ENCODE measurements around the gene SMIM14.
"Not testable (repeated sequence)": the region's sequence is repeated elsewhere in the genome, so short reads cannot be mapped to it uniquely, and the experiment has no call there.

The SMIM14 gene

DNA sequence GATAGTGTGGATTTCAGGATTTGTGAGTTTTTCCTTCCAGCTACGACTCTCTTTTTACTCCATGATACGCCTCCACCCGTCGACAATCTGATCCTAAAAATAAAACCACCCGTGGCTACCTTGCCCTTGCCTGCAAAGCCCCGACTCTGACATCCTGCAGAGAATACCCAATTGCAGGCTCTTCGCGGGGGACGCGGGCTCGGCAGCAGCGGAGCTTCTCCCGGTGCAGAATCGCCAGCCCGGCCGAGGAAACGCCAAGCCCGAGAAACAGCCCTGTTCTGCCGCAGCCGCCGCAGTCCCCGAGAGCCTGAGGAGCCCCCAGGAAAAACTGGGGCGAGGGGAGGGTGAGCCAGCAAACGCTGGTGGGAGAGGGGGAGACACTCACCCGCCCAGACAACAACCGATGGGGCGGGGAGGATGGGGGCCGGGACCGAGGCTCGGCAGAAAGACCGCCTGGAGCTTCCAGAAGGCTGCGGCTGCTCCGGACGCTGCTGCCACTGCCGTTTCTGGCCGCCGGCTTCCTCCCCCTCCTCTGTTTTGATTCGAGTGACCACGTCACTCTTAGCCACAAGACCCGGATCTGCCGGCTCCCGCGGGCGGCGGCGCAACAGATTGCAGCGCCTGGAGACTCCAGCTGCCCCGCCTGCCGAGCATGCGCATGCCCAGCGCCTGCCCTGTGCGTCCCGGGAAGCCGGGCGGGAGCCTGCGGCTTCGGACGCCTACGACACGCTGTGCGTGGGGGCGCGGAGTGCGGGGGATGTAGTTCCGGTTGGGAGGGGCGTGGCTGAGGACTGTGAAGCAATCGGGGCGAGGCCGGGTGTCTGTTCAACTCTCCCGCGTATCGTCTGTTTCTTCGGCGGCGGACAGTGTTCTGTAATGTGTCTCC lies at the start of gene SMIM14:
Gene SMIM14 (minus strand): TSS at position 512 of the 886 bp plus-strand sequence. CDS start 33,720 bp downstream, outside the sequence.
- peak; percentile 90 to 91 for DNase-seq

DNA sequence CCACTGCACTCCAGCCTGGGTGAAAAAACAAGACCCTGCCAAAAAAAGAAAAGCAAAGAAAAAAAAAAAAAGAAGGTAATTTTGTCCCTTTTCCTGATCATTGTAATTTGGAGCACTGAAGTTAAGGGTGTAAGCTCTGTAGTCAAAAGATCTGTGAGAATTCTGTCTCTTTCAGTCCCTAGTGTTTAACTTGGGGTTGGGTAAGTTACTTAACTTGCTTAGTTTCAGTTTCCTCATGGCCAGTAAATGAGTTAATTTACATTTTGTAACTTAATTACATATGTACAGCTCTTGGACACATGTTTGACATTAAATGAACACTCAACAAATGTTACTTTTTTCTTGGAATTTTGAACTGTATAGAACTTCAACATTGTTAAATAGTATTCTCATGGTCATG lies 48.3 kb upstream of the SMIM14 start:
- DNase-seq = no peak

DNA sequence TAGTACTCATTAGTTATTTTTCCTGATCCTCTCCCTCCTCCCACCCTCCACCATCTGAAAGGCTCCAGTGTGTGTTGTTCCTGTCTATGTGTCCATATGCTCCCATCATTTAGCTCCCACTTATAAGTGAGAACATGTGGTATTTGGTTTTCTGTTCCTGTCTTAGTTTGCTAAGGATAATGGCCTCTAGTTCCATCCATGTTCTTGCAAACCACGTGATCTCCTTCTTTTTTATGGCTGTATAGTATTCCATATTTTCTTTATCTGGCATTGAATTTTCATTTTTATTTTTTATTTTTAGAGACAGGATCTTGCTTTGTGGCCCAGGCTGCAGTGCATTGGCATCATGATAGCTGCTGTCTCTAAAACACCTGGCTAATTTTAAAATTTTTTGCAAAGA lies 47.3 kb upstream of the SMIM14 start:
- no peak for DNase-seq

DNA sequence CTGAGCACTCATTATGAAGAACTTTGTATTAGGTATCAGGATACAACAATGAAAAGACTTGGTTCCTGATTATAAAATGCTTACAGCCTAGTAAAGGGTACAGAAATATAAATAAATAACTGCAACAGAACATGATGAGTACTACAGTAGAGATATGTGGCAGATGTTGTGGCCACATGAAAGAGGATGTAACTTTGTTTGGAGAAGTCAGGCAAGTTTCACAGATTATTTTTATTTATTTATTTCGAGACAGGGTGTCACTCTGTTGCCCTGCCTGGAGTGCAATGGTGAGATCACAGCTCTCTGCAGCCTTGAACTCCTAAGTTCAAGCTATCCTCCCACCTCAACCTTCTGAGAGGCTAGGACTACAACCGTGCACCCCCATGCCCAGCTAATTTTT lies 43.5 kb upstream of the SMIM14 start:
- no peak for DNase-seq

DNA sequence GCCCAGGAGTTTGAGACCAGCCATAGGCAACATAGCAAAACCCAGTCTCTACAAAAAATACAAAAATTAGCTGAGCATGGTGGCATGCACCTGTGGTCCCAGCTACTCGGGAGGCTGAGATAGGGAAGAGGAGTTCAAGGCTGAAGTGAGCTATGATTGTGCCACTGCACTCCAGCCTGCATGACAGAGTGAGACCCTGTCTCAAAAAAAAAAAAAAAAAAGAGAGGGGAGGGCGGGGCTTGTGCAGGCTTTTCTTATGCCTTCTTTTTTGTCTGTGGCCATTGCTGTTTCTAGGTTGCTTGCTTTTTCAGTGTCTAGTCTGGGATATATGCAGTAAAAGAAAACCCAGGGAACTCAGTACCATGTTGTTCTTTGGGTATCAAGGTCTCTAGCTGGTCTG lies 42.3 kb upstream of the SMIM14 start:
- DNase-seq = not testable (repeated sequence)

DNA sequence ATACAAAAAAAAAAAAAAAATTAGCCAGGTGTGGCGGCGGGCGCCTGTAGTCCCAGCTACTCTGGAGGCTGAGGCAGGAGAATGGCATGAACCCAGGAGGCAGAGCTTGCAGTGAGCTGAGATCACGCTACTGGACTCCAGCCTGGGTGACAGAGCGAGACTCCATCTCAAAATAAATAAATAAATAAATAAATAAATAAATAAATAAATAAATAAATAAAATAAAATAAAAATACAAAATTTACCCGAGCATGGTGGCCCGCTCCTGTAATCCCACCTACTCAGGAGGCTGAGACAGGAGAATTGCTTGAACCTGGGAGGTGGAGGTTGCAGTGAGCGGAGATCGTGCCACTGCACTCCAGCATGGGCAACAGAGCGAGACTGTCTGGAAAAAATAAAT lies 37.0 kb upstream of the SMIM14 start:
- DNase-seq = not testable (repeated sequence)

DNA sequence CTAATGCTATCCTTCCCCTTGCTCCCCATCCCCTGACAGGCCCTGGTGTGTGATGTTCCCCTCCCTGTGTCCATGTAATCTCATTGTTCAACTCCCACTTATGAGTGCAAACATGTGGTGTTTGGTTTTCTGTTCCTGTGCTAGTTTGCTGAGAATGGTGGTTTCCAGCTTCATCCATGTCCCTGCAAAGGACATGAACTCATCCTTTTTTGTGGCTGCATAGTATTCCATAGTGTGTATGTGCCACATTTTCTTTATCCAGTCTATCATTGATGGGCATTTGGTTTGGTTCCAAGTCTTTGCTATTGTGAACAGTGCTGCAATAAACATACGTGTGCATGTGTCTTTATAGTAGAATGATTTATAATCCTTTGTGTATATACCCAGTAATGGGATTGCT lies 31.6 kb upstream of the SMIM14 start:
- not testable (repeated sequence) for DNase-seq

DNA sequence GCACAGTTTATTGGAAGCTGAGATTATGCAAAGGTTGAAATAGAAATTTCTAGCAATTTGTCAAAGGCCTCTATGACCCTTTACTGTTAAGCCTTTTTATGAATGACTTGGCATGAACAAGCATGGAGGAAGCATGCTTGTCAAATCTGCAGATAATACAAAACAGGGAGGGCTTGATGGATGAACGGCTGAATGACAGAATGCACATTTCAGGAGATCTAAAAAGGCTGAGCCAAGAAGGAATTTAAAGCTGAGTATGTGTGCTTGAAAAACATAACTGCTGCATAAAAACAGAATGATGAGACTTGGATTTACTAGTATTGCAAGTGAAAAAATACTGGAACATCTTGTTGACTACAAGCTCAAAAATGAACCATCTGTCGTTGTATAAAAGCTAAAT lies 30.2 kb upstream of the SMIM14 start:
- no peak for DNase-seq

DNA sequence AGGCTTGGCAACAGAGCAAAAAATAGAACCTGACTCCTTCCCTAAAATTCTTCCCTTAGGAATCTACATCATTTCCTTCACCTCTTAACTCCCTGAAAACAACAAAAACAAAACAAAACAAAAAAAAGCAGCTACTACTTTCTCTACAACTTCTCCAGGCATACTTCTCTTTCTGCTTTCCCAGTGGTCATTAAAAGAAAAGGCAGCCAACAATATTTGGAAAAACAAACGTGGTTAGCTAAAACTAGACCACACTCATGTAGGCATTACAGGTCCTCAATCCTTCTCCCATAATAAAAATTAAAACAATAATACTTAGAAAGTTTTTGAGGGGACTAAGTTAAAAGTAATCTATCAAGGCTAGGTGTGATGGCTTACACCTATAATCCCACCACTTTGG lies 29.0 kb upstream of the SMIM14 start:
- DNase-seq = no peak

DNA sequence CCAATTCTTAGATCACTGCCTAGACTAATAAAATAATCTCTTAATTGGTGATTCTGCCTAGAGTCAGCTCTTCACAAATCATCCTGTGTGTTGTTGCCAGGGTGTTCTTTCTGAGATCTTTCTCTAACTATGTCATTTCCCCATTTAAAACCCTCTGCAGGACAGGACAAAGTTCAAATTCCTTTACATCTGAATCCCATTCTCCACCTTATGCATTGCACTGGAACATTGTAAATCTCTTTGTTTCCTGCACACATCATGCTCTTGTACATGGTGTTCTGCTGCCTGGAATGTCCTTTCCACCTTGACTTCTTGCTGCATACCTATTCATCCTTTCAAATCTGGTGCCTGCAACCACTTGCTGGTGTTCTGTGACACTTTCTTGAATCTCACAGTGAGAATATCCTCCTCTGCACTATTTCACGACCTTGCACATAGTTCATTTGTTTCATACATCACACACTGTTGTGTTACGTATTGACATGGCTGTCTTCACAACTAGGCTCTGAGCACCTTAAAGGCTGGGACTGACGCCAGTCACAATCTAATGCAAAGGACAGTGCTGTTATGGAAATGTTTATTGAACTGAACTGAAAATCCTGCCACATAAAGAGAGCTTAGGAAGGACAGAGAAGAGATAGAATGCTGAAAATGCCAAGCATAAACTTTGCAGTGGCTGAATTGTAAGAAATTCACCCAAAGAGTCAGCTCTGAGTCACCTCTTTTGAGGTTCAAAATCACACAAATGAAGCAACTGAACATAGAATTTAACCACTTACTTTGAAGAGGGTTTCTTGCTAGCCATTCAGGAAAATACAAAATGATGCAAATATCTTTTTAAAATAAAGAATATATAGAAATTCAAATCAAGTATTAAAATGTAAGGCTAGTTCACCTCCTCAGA lies 26.4 kb upstream of the SMIM14 start:
- DNase-seq = no peak

DNA sequence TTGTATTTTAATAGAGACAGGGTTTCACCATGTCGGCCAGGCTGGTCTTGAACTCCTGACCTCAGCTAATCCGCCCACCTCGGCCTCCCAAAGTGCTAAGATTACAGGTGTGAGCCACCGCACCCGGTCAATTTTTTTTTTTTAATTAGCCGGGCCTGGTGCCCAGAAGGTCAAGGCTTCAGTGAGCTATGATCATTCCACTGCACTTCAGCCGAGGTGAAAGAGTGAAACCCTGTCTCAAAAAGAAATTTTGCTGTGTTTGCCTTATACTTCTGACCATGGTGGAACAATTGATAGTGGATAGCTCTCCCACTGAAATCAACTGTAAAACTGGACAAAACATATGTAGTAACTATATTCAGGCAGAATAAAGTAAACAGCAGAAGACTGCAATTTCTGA lies 24.0 kb upstream of the SMIM14 start:
- no peak for DNase-seq

DNA sequence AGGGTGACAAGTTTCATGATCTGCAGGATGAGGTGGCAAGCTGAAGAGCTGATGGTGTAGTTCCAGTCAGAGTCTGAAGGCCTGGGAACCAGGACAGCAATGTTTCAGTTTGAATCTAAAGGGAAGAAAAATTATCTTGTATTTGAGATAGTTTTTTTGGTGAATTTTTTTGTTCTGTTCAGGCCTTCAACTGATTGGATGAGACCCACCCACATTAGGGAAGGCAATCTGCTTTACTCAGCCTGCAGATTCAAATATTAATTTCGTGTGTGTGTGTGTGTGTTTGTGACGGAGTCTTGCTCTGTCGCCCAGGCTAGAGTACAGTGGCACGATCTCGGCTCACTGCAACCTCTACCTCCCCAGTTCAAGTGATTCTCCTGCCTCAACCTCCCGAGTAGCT lies 22.1 kb upstream of the SMIM14 start:
- no peak for DNase-seq

DNA sequence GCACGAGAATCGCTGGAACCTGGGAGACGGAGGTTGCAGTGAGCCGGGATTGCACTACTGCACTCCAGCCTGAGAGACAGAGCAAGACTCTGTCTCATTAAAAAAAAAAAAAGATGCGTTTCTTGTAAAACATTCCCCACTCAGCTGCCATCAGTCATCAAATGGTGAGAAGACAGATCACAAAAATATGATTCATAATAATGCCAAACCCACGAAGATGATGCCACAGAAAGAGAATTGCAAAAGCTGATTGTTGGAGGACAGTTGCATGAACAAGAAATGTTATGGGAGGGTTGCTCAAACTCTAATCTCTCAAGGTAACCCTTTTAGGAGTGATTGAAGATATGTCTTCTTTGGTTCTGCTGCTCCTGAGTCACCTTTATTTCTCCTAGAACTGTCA lies 21.4 kb upstream of the SMIM14 start:
- DNase-seq = no peak

DNA sequence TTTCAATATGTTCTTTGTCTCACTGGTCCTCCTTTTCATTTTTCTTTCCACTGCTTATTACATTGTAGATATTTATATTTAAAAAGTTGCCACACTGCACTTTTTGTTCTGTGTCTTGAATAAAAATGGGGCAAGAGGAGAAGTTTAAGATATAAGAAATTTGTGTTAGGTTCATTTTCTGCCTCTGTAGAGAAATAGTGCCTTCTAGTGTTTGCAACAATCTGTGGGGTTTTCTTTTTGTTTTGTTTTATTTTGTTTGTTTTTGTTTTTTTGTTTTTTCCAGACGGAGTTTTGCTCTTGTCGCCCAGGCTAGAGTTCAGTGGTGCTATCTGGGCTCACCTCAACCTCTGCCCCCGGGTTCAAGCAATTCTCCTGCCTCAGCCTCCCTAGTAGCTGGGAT lies 20.1 kb upstream of the SMIM14 start:
- no peak for DNase-seq

DNA sequence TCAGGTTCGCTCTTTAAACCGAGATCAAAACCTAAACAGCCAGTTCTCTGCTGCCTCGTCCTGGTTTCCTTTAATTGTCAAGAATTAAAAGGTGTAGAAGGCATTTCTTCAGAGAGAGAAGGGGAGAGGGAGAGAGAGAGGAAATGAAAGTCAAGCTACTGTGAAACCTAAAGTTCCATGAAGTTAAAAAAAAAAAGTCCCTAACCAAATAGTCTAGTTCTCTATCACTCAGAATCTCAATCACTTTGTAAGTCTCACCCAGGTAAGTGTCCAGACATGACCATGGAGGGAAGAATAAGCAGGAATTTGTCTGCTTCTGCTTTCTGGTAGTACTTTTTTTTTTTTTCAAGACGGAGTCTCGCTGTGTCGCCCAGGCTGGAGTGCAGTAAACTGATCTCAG lies 18.8 kb upstream of the SMIM14 start:
- no peak for DNase-seq

DNA sequence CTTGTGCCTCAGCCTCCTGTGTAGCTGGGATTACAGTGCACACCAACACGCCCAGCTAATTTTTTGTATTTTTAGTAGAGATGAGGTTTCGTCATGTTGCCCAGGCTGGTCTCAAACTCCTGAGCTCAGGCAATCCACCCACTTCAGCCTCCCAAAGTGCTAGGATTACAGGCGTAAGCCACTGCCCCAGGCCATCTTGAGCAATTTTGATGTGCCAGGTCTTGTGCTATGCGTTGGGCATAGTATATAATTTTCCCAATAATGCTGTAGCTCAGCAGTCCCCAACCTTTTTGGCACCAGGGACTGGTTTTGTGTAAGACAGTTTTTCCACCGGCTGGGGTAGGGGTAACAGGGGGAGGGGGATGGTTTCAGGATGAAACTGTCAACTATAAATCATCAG lies 18.0 kb upstream of the SMIM14 start:
- not testable (repeated sequence) for DNase-seq

DNA sequence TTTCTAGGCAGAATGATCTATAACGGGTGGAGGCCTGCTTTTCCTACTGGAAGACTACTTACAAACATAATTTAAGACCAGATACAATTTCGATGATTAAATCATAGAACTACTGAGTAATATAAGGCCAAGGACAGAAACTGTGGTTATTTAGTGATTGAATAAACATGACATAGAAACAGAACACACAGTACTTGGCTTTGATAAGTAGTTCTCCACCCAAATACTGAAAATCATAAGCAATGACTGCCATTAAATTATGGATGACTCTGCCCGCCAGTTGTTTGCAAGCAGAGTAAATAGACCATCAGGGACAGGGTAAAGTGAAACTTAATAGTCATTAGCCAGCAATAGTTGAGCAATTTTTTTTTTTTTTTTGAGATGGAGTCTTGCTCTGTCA lies 17.2 kb upstream of the SMIM14 start:
- no peak for DNase-seq

DNA sequence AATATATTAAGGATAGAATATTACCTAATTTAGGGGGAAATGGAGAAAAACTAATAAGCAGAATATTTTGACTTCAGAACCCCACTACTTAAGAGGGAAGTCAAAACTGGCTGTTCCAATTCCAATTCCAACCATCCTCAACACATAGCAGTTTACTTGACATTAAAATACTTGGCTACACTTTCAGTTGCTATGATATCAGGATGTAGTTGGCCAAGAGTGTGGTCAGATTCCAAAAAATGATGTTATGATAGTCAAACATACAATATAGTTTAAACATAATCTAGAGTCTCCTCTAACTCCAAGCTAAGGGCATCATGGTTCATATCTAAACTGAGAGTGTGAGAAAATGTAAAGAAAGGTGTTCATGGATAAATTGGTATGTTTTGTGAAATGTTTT lies 16.5 kb upstream of the SMIM14 start:
- DNase-seq = no peak

DNA sequence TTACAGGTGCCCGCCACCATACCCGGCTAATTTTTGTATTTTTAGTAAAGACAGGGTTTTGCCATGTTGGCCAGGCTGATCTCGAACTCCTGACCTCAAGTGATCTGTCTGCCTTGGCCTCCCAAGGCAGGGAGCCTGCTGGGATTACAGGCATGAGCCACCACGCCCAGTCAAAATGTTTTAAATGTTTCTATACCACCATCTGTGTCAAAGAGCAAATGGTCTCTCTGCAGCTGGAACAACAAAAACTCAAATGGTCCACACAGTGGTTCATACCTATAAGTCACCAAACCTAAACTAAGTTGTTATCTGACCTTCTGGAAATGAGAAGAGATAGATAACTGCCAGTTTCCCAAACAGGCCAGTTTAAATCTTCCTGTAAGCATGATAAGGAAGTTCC lies 12.9 kb upstream of the SMIM14 start:
- DNase-seq = not testable (repeated sequence)

DNA sequence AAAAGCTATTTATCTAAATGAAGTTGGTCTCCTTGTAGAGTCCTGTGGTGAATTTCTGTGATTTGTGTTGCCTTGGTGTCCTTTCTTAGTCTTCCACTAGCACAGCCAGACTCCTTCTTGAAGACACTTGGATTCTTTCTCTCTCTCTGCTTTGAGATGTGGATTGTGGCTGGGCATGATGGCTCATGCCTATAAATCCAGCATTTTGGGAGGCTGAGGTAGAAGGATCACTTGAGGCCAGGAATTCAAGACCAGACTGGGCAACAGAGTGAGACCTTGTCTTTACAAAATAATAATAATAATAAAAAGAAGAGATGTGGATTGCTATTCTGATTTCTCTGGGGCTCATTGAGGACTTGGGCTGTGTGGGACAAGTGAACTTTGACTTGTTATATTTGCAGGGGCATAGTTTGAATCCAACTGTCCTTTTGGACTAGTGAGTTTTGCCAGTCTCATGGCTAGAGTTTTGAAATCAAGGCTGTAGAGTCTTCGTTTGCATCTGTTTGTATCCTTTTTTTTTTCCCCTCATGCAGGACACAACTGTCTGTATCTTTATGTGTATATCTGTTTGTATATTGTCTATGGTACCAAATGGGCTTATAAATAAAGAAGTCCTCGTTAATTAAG lies 11.1 kb upstream of the SMIM14 start:
- DNase-seq = no peak

DNA sequence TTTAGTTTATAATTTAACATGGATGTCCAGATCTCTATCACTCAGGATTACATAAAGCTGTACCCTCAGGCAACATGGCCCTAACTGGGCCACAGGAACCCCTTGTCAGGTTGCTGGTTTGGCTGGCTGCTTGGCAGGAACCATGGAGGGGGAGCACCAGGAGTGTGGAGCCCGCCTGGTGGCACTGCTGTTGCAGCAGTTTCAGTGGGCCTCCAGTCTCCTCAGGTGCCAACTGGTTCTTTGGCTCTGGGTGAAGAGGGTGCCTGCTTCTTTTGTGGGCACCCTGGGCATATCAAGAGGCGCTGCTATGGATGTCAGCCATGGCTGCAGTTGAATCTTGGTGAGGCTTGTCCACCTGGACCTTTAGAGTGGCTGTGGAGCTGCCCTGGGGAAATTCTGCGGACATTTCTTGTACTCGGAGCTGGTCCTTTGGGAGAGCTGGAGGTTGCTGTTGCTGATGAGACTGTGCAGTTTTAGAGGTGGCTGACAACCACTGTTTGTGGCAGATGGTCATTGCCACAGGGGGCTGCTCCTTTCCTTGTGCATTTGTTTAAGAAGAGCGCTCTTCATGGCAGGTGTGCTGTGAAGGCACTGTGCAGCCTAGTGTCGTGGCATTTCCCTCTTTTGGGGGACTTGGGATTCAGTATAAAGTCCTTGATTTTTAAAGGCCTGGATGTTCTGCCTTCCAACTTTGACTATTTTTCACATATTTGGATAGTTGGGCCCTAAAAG lies 10.3 kb upstream of the SMIM14 start:
- DNase-seq = no peak

DNA sequence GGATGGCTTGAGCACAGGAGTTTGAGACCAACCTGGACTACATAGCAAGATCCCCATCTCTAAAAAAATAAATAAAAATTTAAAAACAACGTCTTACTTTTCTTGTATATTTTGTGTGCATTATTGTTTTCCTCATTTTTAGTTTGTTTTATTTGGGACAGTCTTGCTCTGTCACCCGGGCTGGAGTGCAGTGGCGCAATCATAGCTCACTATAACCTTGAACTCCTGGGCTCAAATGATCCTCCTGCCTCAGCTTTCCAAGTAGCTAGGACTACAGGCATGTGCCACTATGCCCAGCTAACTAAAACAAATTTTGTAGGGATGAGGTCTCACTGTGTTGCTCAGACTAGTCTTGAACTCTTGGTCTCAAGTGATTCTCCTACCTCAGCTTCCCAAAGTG lies 9.5 kb upstream of the SMIM14 start:
- DNase-seq = no peak

Measured in CD4-positive, alpha-beta T cell treated with Interferon alpha-2 for 1 hour (primary cell).